NCI-H748 treated with DMSO at 0.1 percent for 48 hours (cell line): ENCODE results near the gene RNASE12.
"Not testable (repeated sequence)": the region's sequence is repeated elsewhere in the genome, so short reads cannot be mapped to it uniquely, and the experiment has no call there.

ENCODE experiments used
- DNase-seq: peaks from one replicate; lab custom pipeline; 2025; lab: John Stamatoyannopoulos, UW

The RNASE12 gene

GRCh38 chr14:20614038-20614840, 23.1 kb upstream of the RNASE12 start:
- peak; percentile 76 for DNase-seq

GRCh38 chr14:20613094-20614037, 22.2 kb upstream of the RNASE12 start:
- peak; percentile 93 for DNase-seq

- DNase-seq = no peak
Measured at GRCh38 chr14:20612403-20612802, 21.2 kb upstream of the RNASE12 start.

GRCh38 chr14:20611277-20611676, 20.1 kb upstream of the RNASE12 start:
- no peak for DNase-seq

GRCh38 chr14:20610002-20610765, 19.0 kb upstream of the RNASE12 start:
- peak; percentile 78 for DNase-seq

- DNase-seq = peak; percentile 90
Measured at GRCh38 chr14:20609215-20610001, 18.2 kb upstream of the RNASE12 start.

- no peak for DNase-seq
Measured at GRCh38 chr14:20608383-20609110, 17.4 kb upstream of the RNASE12 start.

- DNase-seq = no peak
Measured at GRCh38 chr14:20607617-20608016, 16.4 kb upstream of the RNASE12 start.

- DNase-seq = no peak
Measured at GRCh38 chr14:20606902-20607242, 15.7 kb upstream of the RNASE12 start.

- no peak for DNase-seq
Measured at GRCh38 chr14:20606190-20606901, 15.2 kb upstream of the RNASE12 start.

GRCh38 chr14:20603813-20604690, 12.9 kb upstream of the RNASE12 start:
- DNase-seq = no peak

- no peak for DNase-seq
Measured at GRCh38 chr14:20602583-20602982, 11.4 kb upstream of the RNASE12 start.

- no peak for DNase-seq
Measured at GRCh38 chr14:20601522-20601921, 10.3 kb upstream of the RNASE12 start.

- DNase-seq = no peak
Measured at GRCh38 chr14:20597108-20597507, 5.9 kb upstream of the RNASE12 start.

- DNase-seq = not testable (repeated sequence)
Measured at GRCh38 chr14:20595726-20596125, 4.5 kb upstream of the RNASE12 start.

GRCh38 chr14:20592574-20592973, 1.4 kb upstream of the RNASE12 start:
- DNase-seq = no peak

GRCh38 chr14:20587489-20588154, 3.6 kb downstream of the RNASE12 start, which contains the start of gene RNASE11:
TSS of gene RNASE11 (minus strand) at chr14:20588001.
- DNase-seq = no peak

- no peak for DNase-seq
Measured at GRCh38 chr14:20583908-20584307, 7.3 kb downstream of the RNASE12 start.
